MM.1S (cell line): ENCODE data around the gene TRABD2B.

Experiments used
- CTCF ChIP-seq: fragments of 300-600 bp; sonication (generic); IDR thresholded peaks from 2 replicates; pipeline ENCODE4 v1.5.1; 2016; ENCODE audit warnings: antibody characterized with exemption, low read length, mixed read lengths
- EZH2 ChIP-seq: fragments of 300-600 bp; sonication (generic); optimal IDR thresholded peaks from 2 replicates; pipeline ENCODE3; 2017; ENCODE audit warnings: low read depth, mild to moderate bottlenecking, antibody characterized with exemption, low read length, mixed read lengths

GRCh38 chr1:47725511-47725991 is 271.6 kb downstream of the TRABD2B start:
- TF ChIP-seq CTCF = no peak
- no peak for TF ChIP-seq EZH2
